DND-41 (cell line): ENCODE results near the gene CSRNP2.
A peak's percentile ranks its signal among the peaks of the same experiment; 100 is the strongest.

Experiments
- ATAC-seq: fragments of 200-7000 bp; cut with Tn5 transposase; 3 replicates; pipeline ENCODE4 v1.9.1; 2021; ENCODE audit warnings: low read depth; ENCODE audit not compliant: insufficient read depth
- DNase-seq: peaks from one replicate; pipeline ENCODE4 v3.0.0-alpha.2; 2020
- H2AFZ ChIP-seq: 2 replicates; pipeline ENCODE4 v1.6.0; 2012; ENCODE audit warnings: low read depth, low read length
- H3K27ac ChIP-seq: 2 replicates; pipeline ENCODE4 v1.5.1; 2012; ENCODE audit warnings: low read length, inconsistent platforms
- H3K27me3 ChIP-seq: fragments of 200-600 bp; sonication (generic); 2 replicates; pipeline ENCODE4 v1.6.0; 2012; ENCODE audit warnings: low read length, mild to moderate bottlenecking, inconsistent platforms; ENCODE audit not compliant: insufficient read depth, poor library complexity
- H3K36me3 ChIP-seq: 2 replicates; pipeline ENCODE4 v1.5.1; 2012; ENCODE audit warnings: low read length, inconsistent platforms; ENCODE audit not compliant: insufficient read depth
- H3K4me1 ChIP-seq: 2 replicates; pipeline ENCODE4 v1.5.1; 2012; ENCODE audit warnings: mild to moderate bottlenecking, low read length; ENCODE audit not compliant: insufficient read depth
- H3K4me2 ChIP-seq: 2 replicates; pipeline ENCODE4 v1.6.0; 2012; ENCODE audit warnings: mild to moderate bottlenecking, moderate library complexity, low read length, inconsistent platforms; ENCODE audit not compliant: insufficient read depth
- H3K4me3 ChIP-seq, 2 experiments: fragments of 200-600 bp in 1 of 2; shearing (Covaris generic) in 1 of 2; 2 replicates each; pipeline ENCODE4 v1.5.1; 2012 to 2016; ENCODE audit warnings: inconsistent platforms in 2 of 2, low read length in 2 of 2, mild to moderate bottlenecking in 2 of 2, low read depth in 1 of 2, moderate library complexity in 1 of 2
- H3K79me2 ChIP-seq: 2 replicates; pipeline ENCODE4 v1.6.0; 2012; ENCODE audit warnings: low read length, inconsistent platforms; ENCODE audit not compliant: insufficient read depth
- H3K9ac ChIP-seq: 2 replicates; pipeline ENCODE4 v1.6.0; 2012; ENCODE audit warnings: low read depth, mild to moderate bottlenecking, inconsistent platforms, low read length, moderate library complexity
- H3K9me3 ChIP-seq: 2 replicates; pipeline ENCODE4 v1.5.1; 2012; ENCODE audit warnings: low read length, moderate library complexity, mild to moderate bottlenecking, inconsistent platforms; ENCODE audit not compliant: insufficient read depth, severe bottlenecking
- H4K20me1 ChIP-seq: 2 replicates; pipeline ENCODE4 v1.6.0; 2012; ENCODE audit warnings: low read length; ENCODE audit not compliant: insufficient read depth
- CTCF ChIP-seq: IDR thresholded peaks from 2 replicates; pipeline ENCODE4 v1.5.1; 2012; ENCODE audit warnings: borderline replicate concordance, low read length, moderate library complexity, mild to moderate bottlenecking; ENCODE audit not compliant: poor library complexity, severe bottlenecking; ENCODE audit errors: extremely low read depth
- EZH2 ChIP-seq: IDR thresholded peaks from 3 replicates; pipeline ENCODE4 v1.6.1; 2012; ENCODE audit warnings: borderline replicate concordance, low read depth, mild to moderate bottlenecking, moderate library complexity, low read length, inconsistent platforms; ENCODE audit not compliant: severe bottlenecking

Gene CSRNP2

GRCh38 chr12:51020448-51021182 lies 62.8 kb downstream of the CSRNP2 start:
- peak overlapping the region; percentile 74 for H3K4me2 ChIP-seq
- 0 out of 2 replicates have a peak, but pooled peaks cover 5% of the 10 kb centered on the region for H3K36me3 ChIP-seq
- peak; percentile 72 for DNase-seq
- H3K4me3 ChIP-seq: 0 out of 4 replicates have a peak overlapping the region, but pooled peaks of 1 of the 2 experiments have one; percentile 23
- ATAC-seq: peak; percentile 93
- peaks cover 100% of the 10 kb centered on the region for H3K79me2 ChIP-seq
- H3K9ac ChIP-seq: peak overlapping the region; percentile 40
- H4K20me1 ChIP-seq: peaks cover 5% of the 10 kb centered on the region; the same call in 1 of the 2 replicates
- no peaks in the 10 kb centered on the region for H3K27me3 ChIP-seq
- no peak overlapping the region for H2AFZ ChIP-seq
- peak overlapping the region; percentile 80 for H3K27ac ChIP-seq
- no peak for TF ChIP-seq CTCF
- no peak for TF ChIP-seq EZH2
- peaks cover 67% of the 10 kb centered on the region for H3K4me1 ChIP-seq
- H3K9me3 ChIP-seq: no peaks in the 10 kb centered on the region

- peak overlapping the region; percentile 40 for H3K9ac ChIP-seq
- ATAC-seq: peak; percentile 15; the same call in 2 of the 3 replicates
- peaks cover 98% of the 10 kb centered on the region for H3K79me2 ChIP-seq
- DNase-seq: no peak
- H2AFZ ChIP-seq: no peak overlapping the region
- peak overlapping the region; percentile 80 for H3K27ac ChIP-seq
- H4K20me1 ChIP-seq: peaks cover 5% of the 10 kb centered on the region; the same call in 1 of the 2 replicates
- no peak for TF ChIP-seq CTCF
- no peak for TF ChIP-seq EZH2
- H3K4me1 ChIP-seq: peaks cover 61% of the 10 kb centered on the region
- H3K36me3 ChIP-seq: 0 out of 2 replicates have a peak, but pooled peaks cover 5% of the 10 kb centered on the region
- H3K27me3 ChIP-seq: no peaks in the 10 kb centered on the region
- H3K4me3 ChIP-seq: no peak overlapping the region
- peak overlapping the region; percentile 74 for H3K4me2 ChIP-seq
- no peaks in the 10 kb centered on the region for H3K9me3 ChIP-seq
Observed at GRCh38 chr12:51019927-51020326, 63.5 kb downstream of the CSRNP2 start.

- DNase-seq (no peak), ATAC-seq (no peak)
- Histone ChIP-seq H4K20me1 (peaks cover 3% of the 10 kb centered on the region; the same call in 1 of the 2 replicates), H2AFZ (no peak overlapping the region), H3K9ac (no peak overlapping the region), H3K4me2 (no peak overlapping the region), H3K9me3 (no peaks in the 10 kb centered on the region), H3K4me1 (peaks cover 51% of the 10 kb centered on the region), H3K27me3 (no peaks in the 10 kb centered on the region), H3K4me3 (no peak overlapping the region), H3K27ac (peak overlapping the region; percentile 48; the same call in 1 of the 2 replicates), H3K36me3 (0 out of 2 replicates have a peak, but pooled peaks cover 2% of the 10 kb centered on the region), H3K79me2 (peaks cover 98% of the 10 kb centered on the region)
- no peak for TF ChIP-seq CTCF
- no peak for TF ChIP-seq EZH2
Observed at GRCh38 chr12:51018956-51019355, 64.4 kb downstream of the CSRNP2 start.
